ENCODE results near the gene KRT72. TPM values are rescaled to one million over a fixed set of nuclear protein-coding genes. Genes with fewer than 3 reads are reported as not detected.

Gene KRT72
- total RNA-seq, 1 experiment from 2014 or later, result not detected

- H3K9me2 ChIP-seq (replicated peaks; ENCODE audit: low read length), result no peaks in the 10 kb centered on the region
- DNase-seq, result no peak
- no peaks in the 10 kb centered on the region for H3F3A ChIP-seq (ENCODE audit: low read length, unreplicated experiment)
- H3K27me3 ChIP-seq (ENCODE audit: low read length), result peaks cover 40% of the 10 kb centered on the region
- no peak for TF ChIP-seq CTCF (conservative IDR thresholded peaks at IDR 0.05; ENCODE audit: low read depth, low read length)
- no peak for TF ChIP-seq EZH2 (IDR thresholded peaks at IDR 0.05; ENCODE audit: low read length, unreplicated experiment)
- no peak for TF ChIP-seq EZH2phosphoT487 (IDR thresholded peaks at IDR 0.05; ENCODE audit: borderline replicate concordance, low read length)
- CTCF ChIA-PET, result no interaction called here
- H4K20me1 ChIP-seq (ENCODE audit: low read length), result no peaks in the 10 kb centered on the region
- no peaks in the 10 kb centered on the region for H3K79me2 ChIP-seq (ENCODE audit: low read length)
- no peak within 1 kb of the TSS for H3K4me2 ChIP-seq (ENCODE audit: low read length)
- H3K9me3 ChIP-seq (ENCODE audit: low read length), result no peaks in the 10 kb centered on the region
- no peak within 1 kb of the TSS for H3K4me3 ChIP-seq (ENCODE audit: low read length)
- H3K27ac ChIP-seq (ENCODE audit: low read length), result no peak within 1 kb of the TSS
- H3K4me1 ChIP-seq (ENCODE audit: insufficient read depth, low read length), result no peaks in the 10 kb centered on the region
- no peak within 1 kb of the TSS for H2AFZ ChIP-seq (ENCODE audit: low read length)
- intact Hi-C loops (cut with micrococcal nuclease), result no loop called here
- H3K9ac ChIP-seq (ENCODE audit: low read length), result no peak within 1 kb of the TSS
- ATAC-seq, result no peak
- POLR2A ChIA-PET (ENCODE audit: unreplicated experiment), result no interaction called here
- no peaks in the 10 kb centered on the region for H3K36me3 ChIP-seq (ENCODE audit: low read depth, low read length)
- no TSS peak for BruUV-seq (replicated peaks)
Observed at GRCh38 chr12:52618216-52618615, 17.0 kb upstream of the KRT72 start, which contains the start of gene KRT73. KRT73 (minus strand) TSS chr12:52618559; CDS start chr12:52618524, 35 bp downstream.

- H3K4me2 ChIP-seq (ENCODE audit: low read length), result no peak overlapping the region
- no peaks in the 10 kb centered on the region for H3F3A ChIP-seq (ENCODE audit: low read length, unreplicated experiment)
- H3K9ac ChIP-seq (ENCODE audit: low read length), result no peak overlapping the region
- no peak for TF ChIP-seq EZH2 (IDR thresholded peaks at IDR 0.05; ENCODE audit: low read length, unreplicated experiment)
- no peak for TF ChIP-seq EZH2phosphoT487 (IDR thresholded peaks at IDR 0.05; ENCODE audit: borderline replicate concordance, low read length)
- TF ChIP-seq CTCF (conservative IDR thresholded peaks at IDR 0.05; ENCODE audit: low read depth, low read length), result no peak
- H3K79me2 ChIP-seq (ENCODE audit: low read length), result no peaks in the 10 kb centered on the region
- no TSS peak for BruUV-seq (replicated peaks)
- ChIA-PET CTCF (no interaction called here), POLR2A (ENCODE audit: unreplicated experiment) (no interaction called here)
- no peaks in the 10 kb centered on the region for H3K4me1 ChIP-seq (ENCODE audit: insufficient read depth, low read length)
- H3K36me3 ChIP-seq (ENCODE audit: low read depth, low read length), result no peaks in the 10 kb centered on the region
- no peaks in the 10 kb centered on the region for H3K9me3 ChIP-seq (ENCODE audit: low read length)
- H3K27me3 ChIP-seq (ENCODE audit: low read length), result peaks cover 42% of the 10 kb centered on the region
- DNase-seq, result no peak
- no peak overlapping the region for H3K27ac ChIP-seq (ENCODE audit: low read length)
- no peak overlapping the region for H2AFZ ChIP-seq (ENCODE audit: low read length)
- no peak for ATAC-seq
- no peaks in the 10 kb centered on the region for H4K20me1 ChIP-seq (ENCODE audit: low read length)
- H3K9me2 ChIP-seq (replicated peaks; ENCODE audit: low read length), result no peaks in the 10 kb centered on the region
- H3K4me3 ChIP-seq (ENCODE audit: low read length), result no peak overlapping the region
- intact Hi-C loops (cut with micrococcal nuclease), result no loop called here
Observed at GRCh38 chr12:52617403-52617785, 16.1 kb upstream of the KRT72 start.

- Histone ChIP-seq H3K27ac (ENCODE audit: low read length) (no peak overlapping the region), H3K4me2 (ENCODE audit: low read length) (no peak overlapping the region), H3F3A (ENCODE audit: low read length, unreplicated experiment) (no peaks in the 10 kb centered on the region), H3K9me2 (replicated peaks; ENCODE audit: low read length) (no peaks in the 10 kb centered on the region), H3K4me3 (ENCODE audit: low read length) (no peak overlapping the region), H2AFZ (ENCODE audit: low read length) (no peak overlapping the region), H3K36me3 (ENCODE audit: low read depth, low read length) (no peaks in the 10 kb centered on the region), H3K9ac (ENCODE audit: low read length) (no peak overlapping the region), H3K4me1 (ENCODE audit: insufficient read depth, low read length) (no peaks in the 10 kb centered on the region), H3K27me3 (ENCODE audit: low read length) (peaks cover 47% of the 10 kb centered on the region), H3K79me2 (ENCODE audit: low read length) (no peaks in the 10 kb centered on the region), H4K20me1 (ENCODE audit: low read length) (no peaks in the 10 kb centered on the region), H3K9me3 (ENCODE audit: low read length) (no peaks in the 10 kb centered on the region)
- intact Hi-C loops (cut with micrococcal nuclease), result no loop called here
- DNase-seq (no peak), ATAC-seq (no peak)
- no TSS peak for BruUV-seq (replicated peaks)
- TF ChIP-seq CTCF (conservative IDR thresholded peaks at IDR 0.05; ENCODE audit: low read depth, low read length), result no peak
- no peak for TF ChIP-seq EZH2phosphoT487 (IDR thresholded peaks at IDR 0.05; ENCODE audit: borderline replicate concordance, low read length)
- TF ChIP-seq EZH2 (IDR thresholded peaks at IDR 0.05; ENCODE audit: low read length, unreplicated experiment), result no peak
- ChIA-PET CTCF (no interaction called here), POLR2A (ENCODE audit: unreplicated experiment) (no interaction called here)
Observed at GRCh38 chr12:52616680-52617402, 15.6 kb upstream of the KRT72 start.
